HG03469 (cell line): Measurements from ENCODE around the gene TMEM270.
"Not testable (repeated sequence)": the region's sequence is repeated elsewhere in the genome, so short reads cannot be mapped to it uniquely, and the experiment has no call there.

Experiments used
- ATAC-seq: cut with Tn5 transposase; IDR thresholded peaks from one replicate; pipeline ENCODE4 v1.9.1; 2021; ENCODE audit warnings: mild to moderate bottlenecking, moderate library complexity, moderate number of reproducible peaks; ENCODE audit not compliant: unreplicated experiment

TMEM270 gene

DNA sequence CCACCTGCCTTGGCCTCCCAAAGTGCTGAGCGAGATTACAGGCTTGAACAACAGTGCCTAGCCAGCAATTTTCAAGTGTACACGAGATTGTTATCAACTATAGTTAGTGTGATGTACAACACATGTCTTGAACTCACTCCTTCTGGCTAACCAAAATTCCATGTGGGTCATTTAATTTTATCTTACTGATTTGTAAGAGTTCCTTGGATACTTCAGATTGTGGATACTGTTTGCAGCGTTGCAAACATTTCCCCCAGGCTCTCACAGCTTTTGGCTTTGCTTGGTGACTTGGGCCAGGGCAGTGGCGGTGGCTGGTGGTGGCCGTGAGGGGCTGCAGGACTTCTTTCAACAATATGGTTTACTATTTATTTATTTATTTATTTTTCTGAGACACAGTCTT, 8.5 kb upstream of the TMEM270 start:
- no peak for ATAC-seq

DNA sequence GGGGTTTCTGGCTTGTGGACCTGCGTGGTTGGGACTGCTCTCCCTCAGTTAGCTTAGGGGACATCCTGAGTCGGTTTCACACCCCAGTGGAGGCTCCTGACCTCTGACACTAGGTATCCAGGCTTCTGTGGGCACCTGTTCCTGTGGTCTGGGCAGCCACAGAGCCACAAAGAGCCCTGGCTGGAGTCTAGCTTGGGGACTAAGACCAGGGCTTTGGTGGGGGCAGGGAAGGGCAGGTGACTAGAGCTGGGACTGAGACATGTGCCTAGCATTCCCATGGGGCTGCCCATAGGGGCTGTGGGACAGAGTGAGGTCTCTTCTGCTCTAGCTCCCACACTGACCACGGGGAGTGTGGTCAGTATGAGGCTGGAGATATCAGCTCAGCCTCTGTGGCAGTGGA, 4.0 kb upstream of the TMEM270 start:
- no peak for ATAC-seq

DNA sequence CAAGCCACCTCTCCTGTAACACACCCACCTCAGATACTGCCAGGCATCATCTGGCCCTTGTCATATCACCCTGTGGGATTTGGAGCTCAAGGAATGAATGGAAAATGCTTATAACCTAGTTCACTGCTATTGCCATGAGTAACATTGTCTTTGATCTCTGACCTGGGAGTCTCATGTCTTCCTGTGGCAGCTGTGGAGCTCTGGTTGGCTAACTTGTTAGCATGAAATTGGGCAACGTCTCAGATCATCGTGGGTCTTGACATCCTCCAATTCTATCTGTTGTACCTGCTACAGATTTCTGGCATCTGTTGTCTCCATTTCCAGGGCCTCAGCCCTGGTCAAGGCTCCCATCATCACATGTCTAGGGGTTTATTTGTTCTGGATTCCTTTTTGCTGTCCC, 2.2 kb upstream of the TMEM270 start:
- no peak for ATAC-seq

DNA sequence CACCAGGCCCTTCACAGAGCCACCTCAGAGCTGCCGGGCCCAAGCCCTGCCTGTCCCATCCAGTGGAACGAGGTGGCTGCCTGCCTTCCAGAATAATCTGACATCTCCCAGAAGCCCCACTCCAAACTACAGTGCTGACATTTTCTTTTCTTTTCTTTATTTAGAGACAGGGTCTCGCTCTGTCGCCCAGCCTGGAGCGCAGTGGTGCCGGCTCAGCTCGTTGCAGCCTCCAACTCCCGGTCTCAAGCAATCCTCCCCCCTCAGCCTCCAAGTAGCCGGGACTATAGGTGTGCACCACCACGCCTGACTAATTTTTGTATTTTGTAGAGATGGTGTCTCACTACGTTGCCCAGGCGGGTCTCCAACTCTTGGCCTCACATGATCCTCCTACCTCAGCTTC, 346 bp downstream of the TMEM270 start:
- ATAC-seq: no peak

DNA sequence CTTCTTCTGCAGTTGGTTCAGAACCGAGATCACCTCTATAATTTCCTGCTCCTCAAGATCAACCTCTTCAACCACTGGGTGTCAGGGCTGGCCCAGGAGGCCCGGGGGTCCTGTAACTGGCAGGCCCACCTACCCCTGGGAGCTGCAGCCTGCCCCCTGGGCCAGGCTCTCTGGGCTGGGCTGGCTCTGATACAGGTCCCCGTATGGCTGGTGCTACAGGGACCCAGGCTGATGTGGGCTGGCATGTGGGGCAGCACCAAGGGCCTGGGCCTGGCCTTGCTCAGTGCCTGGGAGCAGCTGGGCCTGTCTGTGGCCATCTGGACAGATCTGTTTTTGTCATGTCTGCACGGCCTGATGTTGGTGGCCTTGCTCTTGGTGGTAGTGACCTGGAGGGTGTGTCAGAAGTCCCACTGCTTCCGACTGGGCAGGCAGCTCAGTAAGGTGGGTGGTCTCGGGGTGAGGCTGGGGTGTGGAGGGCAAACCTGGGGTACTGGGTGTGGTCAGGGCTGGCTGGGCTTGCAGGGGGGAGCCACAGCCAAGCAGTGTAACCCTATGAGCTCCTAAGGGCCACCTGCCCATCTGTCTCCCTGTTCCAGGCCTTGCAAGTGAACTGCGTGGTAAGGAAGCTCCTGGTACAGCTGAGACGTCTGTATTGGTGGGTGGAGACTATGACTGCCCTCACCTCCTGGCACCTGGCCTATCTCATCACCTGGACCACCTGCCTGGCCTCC, 4.2 kb downstream of the TMEM270 start:
- ATAC-seq: no peak

DNA sequence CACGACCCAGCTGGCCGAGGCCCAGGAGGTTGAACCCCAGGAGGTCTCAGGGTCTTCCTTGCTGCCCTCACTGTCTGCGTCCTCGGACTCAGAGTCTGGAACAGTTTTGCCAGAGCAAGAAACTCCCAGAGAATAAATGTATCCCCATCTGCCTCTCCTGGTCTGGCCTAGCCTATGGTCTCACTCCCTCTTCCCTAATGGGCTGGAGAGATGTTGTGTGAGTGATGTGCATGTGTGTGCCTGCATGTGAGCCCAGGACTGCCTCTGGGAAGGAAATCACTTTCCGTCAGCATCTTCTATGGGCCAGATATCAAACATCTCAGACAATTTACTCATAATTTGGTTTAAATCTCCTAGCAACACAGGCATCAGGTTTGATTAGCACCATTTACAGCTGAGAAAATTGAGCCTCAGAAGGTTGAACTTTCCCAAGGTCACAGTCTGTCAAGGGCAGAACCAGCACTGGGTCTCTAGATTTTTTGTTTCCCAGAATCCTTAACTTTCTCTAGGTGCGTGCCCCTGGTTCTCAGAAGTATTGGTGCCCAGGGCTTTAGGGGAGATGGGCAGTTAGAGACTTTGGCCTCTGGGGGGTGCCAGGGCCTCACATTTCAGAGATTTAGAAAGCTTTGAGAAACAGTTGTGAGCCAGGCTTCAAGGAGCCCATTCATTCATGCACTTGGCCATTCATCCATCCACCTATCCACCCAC, 4.9 kb downstream of the TMEM270 start:
- no peak for ATAC-seq

DNA sequence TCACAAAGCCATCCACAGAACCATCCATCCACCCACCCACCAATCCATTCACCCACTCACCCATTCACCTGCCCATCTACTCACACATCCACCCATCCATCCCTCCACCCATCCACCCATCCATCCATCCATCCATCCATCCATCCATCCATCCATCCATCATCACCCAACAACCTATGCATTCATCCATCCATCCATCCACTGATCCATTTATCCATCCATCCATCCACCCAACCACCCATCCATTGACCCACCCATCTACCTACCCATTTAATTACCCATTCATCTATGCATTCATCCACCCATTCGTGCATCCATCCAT, 5.4 kb downstream of the TMEM270 start:
- ATAC-seq: no peak

DNA sequence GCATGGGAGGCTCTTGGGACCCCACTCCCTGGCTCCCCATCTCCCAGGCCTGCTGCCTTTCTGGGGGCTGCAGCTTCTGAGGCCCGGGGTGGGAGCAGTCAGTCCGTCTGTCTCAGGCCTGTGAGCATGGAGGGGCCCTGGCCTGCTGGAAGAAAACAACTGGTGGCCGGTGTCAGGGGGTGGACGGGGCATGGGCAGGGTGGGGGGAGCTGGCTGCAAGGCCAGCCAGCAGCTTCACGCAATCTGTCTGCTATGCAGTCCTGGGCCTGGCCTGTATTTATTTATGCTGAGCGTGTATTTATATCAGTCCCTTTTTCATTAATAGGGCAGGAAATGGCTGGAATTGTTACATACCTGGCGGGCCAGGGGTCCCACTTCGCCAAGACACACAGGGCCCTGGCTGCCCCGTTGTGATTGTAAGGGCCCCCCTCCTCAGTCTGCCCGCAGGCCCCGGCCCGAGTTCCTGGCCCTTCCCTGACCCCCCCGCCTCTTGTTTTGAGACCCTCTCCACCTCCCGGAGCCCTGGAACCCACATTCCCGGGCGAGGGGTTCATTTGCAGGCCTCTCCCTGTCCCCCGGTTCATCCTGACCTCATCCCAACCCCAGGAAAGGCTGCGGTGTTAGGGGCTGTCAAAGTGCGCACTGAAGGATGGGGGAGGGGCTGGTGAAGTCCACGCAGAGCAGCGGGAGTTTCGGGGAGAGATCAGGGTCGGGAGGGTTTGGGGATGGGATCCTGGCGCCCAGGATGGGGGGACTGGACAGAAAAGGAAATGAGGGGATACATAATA, 8.2 kb downstream of the TMEM270 start:
- no peak for ATAC-seq

DNA sequence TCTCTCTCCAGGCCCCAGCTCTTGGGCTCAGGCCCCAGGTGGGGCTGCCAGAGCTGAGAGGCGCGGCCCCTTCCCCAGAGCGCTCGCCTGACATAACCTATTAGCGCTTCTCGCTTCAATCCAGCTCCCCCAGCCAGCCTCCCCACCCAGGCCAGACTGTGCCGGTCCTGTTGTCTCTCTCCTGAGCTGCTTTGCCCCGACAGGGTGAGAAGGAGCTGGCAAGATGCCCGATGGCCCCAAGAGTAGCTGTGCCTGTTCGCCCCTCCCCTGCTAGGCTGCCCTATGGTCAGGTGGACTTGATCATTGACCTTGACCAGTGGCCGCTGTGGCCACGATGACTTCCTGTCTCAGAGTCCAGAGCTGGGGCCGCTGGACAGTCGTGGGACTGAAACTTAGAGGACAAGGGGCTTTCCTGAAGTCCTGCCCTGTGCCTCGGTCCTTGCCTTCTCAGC, 9.1 kb downstream of the TMEM270 start:
- no peak for ATAC-seq

DNA sequence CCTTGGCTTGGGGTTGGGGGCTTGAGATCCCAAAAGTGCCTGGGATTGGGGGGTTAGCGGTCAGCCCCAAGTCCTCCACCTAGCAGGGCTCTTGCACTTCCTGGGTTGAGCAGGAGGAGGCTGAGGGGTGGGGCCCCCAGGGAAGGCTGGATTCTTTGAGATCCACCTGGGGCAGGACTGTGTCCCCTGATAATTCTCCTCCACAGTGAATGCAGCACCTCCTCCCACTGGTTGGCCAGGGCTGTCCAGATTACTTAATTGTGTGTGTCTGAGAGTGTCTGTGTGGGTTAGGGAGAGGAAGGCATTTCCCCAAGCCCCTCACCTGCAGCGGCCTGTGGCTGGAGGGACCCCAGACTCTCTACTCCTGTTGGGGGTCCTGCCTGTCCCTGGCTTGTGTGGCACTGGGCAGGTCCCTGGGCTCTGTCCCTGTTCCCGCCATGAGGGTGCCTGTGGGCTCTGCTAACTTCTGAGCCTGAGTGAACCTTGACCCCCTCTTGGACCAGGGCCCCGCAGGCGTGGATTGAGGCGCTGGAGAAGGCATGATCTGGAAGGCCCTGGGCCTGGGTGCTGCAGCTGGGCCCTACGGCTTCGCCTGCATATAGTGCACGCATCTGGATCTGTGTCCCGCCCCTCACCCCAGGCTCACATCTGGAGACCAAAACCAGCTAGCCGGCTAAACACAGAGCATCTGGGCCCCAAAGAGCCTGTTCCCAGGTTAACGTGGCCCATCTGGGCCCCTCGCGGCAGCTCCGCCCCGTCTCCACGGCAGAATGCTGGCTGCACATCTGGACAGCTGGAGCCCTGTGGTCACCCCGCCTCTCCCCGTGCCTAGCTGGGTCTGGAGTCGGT, 10.4 kb downstream of the TMEM270 start:
- ATAC-seq: no peak

DNA sequence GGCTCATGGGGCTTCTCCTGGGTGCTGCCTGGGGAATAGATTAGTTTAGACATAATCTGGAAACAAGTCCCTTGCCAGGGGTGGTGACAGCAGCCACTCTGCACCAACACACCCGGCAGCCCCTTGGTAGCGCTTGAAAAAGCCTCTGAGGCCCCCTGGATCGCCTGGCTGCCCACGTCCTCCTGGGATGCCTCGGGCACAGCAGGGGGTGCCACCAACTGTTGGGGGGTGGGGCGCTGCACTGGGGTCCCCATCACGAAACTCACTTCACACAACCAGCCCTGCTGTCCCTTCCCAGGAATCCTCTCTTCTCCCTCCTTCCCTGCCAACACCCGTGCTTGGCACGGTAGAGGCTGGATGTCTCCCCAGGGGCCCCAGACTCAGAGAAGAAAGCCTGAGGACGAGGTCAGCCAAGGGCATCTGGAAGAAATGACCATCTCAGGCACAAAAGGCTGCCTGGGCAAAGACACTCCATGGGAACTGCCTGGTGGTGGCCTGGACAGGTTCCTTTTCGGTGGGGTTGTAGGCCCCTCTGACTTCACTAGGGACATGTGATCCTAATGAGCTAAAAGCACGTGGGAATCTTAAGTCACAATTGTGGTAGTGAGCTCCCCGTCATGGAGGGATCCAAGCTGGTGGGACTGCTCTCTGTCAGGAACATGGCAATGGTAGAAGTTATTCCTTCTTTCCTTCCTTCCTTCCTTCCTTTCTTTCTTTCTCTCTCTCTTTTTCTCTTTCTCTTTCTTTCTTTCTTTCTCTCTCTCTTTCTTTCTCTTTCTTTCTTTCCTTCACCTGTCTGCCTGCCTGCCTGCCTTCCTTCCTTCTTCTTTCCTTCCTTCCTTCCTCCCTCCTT, 11.3 kb downstream of the TMEM270 start:
- ATAC-seq: no peak

DNA sequence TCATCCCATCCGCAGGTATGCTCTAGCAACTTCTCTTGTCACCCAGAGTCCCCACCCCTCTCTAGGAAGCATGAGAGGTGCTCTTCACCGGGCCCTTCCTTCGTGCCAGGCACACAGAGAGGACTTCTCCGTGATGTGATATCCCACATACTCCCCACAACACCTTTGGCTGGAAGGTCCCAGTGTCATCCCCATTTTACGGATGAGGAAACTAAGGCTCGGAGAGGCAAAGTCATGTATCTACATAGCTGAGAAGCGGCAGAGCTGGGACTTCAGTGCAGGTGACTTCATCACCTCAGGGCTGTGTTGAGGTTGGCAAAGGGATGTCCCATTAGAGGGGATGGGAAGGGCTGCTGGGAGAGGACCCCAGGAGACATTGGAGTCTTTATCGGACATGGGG, 15.4 kb downstream of the TMEM270 start:
- no peak for ATAC-seq

DNA sequence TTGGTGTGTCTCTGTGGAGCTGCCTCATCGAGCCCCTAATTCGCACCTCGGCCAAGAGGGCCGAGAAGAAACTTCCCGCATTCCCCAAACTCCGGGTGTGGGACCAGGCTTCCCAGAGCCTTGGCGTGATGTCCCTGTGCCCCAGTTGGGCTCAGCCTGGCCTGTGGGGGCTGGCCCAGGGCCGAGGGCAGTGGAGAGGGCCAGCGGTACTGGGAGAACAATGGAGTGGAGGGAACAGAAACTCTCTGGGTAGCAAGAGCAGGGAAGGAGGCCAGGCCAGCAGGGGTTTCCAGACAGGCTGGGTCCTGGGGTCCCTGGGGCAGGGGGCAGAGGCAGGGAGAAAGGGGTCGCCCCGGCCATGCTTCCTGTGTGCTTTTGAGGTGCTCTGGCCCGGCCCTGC, 16.0 kb downstream of the TMEM270 start:
- ATAC-seq: no peak

DNA sequence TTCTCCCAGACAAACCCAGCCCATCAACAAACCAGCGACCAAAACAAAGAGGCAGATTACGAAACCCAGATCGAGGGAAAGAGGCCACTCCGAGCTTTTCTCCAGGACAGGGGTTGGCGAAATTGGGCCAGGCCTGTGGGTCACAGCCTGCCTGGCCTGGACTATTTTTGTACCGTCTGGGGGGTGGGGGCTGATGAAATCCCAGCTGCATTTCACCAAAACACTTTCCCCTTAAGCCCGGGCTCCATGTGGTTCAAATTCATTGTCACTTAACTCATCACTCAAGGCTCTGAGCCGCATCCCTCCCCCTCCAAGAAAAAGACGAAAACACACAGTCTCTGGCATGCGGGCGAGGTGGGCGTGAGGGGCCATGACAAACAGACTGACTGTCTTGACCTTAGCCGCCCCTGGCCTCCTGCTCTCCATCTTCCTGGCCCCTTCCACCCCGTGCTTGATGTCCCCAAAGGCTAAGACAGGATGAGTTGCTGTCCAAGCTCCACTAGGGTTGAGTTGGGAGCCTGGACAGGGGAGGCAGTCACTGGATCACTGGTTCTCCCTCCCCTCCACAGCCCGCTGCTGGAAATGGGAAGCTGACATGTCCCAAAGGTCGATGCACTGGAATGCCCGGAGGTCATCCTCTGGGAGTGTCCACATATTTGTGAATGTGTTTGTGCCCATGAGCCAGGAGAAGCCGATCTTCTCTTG, 19.2 kb downstream of the TMEM270 start:
- no peak for ATAC-seq

DNA sequence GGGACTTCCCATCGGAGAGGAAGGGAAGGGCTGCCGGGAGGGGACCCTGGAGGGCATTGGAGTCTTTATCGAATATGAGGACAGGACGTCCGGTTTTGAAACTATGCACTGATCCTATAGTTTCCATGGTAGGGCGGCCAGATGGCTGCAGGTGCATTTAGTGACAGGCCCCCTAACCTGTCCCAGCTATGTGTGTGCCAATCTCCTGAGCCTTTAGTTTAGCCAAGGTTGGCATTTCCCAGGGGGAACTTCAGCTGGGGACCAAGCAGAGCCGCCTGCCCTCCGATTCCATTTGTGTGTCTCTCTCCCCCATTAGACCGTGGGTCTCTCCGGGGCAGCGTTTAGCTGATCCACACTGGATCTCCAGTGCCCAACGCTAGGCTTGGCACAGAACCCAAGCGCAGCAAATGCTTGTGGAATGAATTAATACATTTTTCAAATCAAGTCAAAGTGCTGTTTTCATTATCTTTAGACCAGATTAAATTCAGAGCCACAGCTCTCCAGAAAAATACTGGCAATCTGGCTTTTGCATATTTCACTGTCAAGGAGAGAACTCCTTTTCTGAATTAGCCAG, 19.9 kb downstream of the TMEM270 start:
- ATAC-seq: no peak

DNA sequence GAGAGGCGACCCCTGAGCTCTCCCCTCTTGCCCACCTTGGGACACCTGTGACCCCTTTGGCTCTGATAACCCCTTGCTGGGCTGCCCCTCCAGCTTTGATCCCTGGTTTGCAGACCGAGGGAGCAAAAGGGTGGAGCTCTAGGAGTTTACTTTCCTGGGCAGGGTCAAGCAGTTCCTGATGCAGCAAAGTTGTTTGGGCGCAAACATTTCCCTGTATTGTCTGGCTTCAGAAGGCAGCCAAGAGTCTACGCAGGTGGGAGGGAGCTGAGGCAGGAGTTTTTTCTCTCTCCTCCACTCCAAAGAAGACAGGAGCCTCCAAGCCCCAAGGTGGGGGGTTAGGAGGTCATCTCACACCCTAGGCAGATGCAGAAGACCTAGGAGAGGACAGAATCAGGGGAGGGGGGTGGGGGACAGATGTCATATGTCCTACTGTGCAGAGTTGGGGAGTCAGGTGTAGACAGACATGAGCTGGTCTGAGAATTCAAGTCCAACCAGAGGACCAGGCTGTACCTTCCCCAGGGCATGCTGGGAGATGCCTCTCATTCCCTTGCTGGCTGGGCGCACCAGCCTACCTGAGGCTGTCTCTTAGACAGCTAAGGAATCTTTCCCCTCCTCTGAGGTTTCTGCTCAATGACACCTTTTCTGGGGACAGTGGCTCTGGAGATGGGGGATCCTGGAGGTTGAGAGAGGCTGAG, 20.5 kb downstream of the TMEM270 start:
- ATAC-seq: no peak

DNA sequence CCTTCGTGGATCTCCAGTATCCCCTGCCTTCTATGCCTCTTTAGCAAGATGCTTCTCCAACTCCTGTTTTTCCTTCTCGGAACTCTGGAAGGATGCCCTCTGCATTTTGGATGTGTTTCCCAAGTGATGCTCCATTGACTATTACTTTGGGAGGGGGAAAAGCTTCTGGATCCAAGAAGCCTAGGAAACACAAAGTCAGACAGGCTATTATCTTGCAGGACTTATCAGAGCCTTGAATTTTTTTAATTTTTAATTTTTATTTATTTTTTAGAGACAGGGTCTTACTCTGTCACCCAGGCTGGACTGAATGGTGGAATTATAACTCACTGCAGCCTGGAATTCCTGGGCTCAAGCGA, 21.1 kb downstream of the TMEM270 start:
- no peak for ATAC-seq

DNA sequence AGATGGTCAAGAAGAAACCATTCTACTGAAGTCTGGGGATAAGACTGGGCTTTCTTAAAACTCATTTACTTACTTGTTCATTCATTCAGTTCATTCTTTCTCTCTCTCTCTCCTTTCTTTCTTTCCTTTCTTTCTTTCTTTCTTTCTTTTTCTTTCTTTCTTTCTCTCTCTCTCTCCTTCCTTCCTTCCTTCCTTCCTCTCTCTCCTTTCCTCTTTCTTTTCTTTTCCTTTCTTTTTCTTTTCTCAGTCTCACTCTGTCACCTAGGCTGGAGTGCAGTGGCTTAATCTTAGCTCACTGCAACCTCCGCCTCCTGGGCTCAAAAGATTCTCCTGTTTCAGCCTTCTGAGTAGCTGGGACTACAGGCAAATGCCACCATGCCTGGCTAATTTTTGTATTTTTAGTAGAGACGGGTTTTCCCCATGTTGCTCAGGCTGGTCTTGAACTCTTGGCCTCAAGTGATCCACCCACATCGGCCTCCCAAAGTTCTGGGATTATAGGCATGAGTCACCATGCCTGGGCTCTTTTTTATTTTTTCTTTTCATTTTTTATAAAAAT, 24.0 kb downstream of the TMEM270 start:
- ATAC-seq: not testable (repeated sequence)
